ENCODE measurements around the gene DBN1. TPM values are rescaled to one million over a fixed set of nuclear protein-coding genes. Genes with fewer than 3 reads are reported as not detected.

The DBN1 gene
- total RNA-seq, 2 experiments from 2014 or later = 101 to 105 TPM

GRCh38 chr5:177476531-177477233 is 3.2 kb upstream of the DBN1 start:
- Mint-ChIP-seq H3K4me1 (ENCODE audit: low read depth) (peaks cover 56% of the 10 kb centered on the region), H3K36me3 (ENCODE audit: low read depth) (peaks cover 12% of the 10 kb centered on the region), H3K4me3 (peak overlapping the region; percentile 25), H3K27me3 (no peaks in the 10 kb centered on the region), H3K9me3 (no peaks in the 10 kb centered on the region), H3K27ac (peak overlapping the region; percentile 82)
- no peak for ATAC-seq
- ChIA-PET POLR2A (interaction anchor here (0.6 to 22.8 kb wide), 6 partner anchors 13 to 62 kb away, joined by 3 to 294 read pairs (median 4); partner anchors contain the start of genes PDLIM7 and PRR7), CTCF (interaction anchor here (0.8 to 6.5 kb wide), 10 partner anchors 12 to 167 kb away, joined by 3 to 48 read pairs (median 8); no protein-coding TSS in a partner anchor)
- peak; percentile 23 for DNase-seq
- TF ChIP-seq CTCF (IDR thresholded peaks at IDR 0.05) = no peak
- intact Hi-C loops (cut with micrococcal nuclease) = no loop called here

GRCh38 chr5:177475563-177476427 is 2.4 kb upstream of the DBN1 start:
- TF ChIP-seq CTCF (IDR thresholded peaks at IDR 0.05) = no peak
- peak overlapping the region; percentile 82 for H3K27ac Mint-ChIP-seq
- ATAC-seq (peak; percentile 8), DNase-seq (peak; percentile 67)
- POLR2A ChIA-PET = interaction anchor here (0.6 to 22.8 kb wide), 6 partner anchors 14 to 63 kb away, joined by 3 to 294 read pairs (median 4); partner anchors contain the start of genes PDLIM7 and PRR7
- no peaks in the 10 kb centered on the region for H3K9me3 Mint-ChIP-seq
- H3K4me3 Mint-ChIP-seq = peak overlapping the region; percentile 25
- peaks cover 65% of the 10 kb centered on the region for H3K4me1 Mint-ChIP-seq (ENCODE audit: low read depth)
- no peaks in the 10 kb centered on the region for H3K27me3 Mint-ChIP-seq
- intact Hi-C loops (cut with micrococcal nuclease) = no loop called here
- peaks cover 19% of the 10 kb centered on the region for H3K36me3 Mint-ChIP-seq (ENCODE audit: low read depth)
- CTCF ChIA-PET = interaction anchor here (1.0 to 6.5 kb wide), 10 partner anchors 13 to 166 kb away, joined by 4 to 48 read pairs (median 8); no protein-coding TSS in a partner anchor

GRCh38 chr5:177474846-177475562 is 1.6 kb upstream of the DBN1 start:
- ChIA-PET POLR2A (interaction anchor here (0.7 to 22.8 kb wide), 6 partner anchors 8 to 47 kb away, joined by 3 to 294 read pairs (median 4); partner anchors contain the start of genes PDLIM7 and PRR7), CTCF (interaction anchor here (0.5 to 6.5 kb wide), 8 partner anchors 18 to 84 kb away, joined by 3 to 48 read pairs (median 6); no protein-coding TSS in a partner anchor)
- H3K4me1 Mint-ChIP-seq (ENCODE audit: low read depth) = peaks cover 70% of the 10 kb centered on the region
- peaks cover 23% of the 10 kb centered on the region for H3K36me3 Mint-ChIP-seq (ENCODE audit: low read depth)
- no peaks in the 10 kb centered on the region for H3K9me3 Mint-ChIP-seq
- intact Hi-C loops (cut with micrococcal nuclease) = no loop called here
- TF ChIP-seq CTCF (IDR thresholded peaks at IDR 0.05) = no peak
- no peaks in the 10 kb centered on the region for H3K27me3 Mint-ChIP-seq
- H3K4me3 Mint-ChIP-seq = peak overlapping the region; percentile 61
- ATAC-seq (no peak), DNase-seq (peak; percentile 34)
- peak overlapping the region; percentile 82 for H3K27ac Mint-ChIP-seq

GRCh38 chr5:177474002-177474476 is 605 bp upstream of the DBN1 start:
- ATAC-seq (no peak), DNase-seq (no peak)
- Mint-ChIP-seq H3K9me3 (no peaks in the 10 kb centered on the region), H3K36me3 (ENCODE audit: low read depth) (peaks cover 26% of the 10 kb centered on the region), H3K4me3 (peak overlapping the region; percentile 61), H3K27ac (peak overlapping the region; percentile 56), H3K27me3 (no peaks in the 10 kb centered on the region), H3K4me1 (ENCODE audit: low read depth) (peaks cover 63% of the 10 kb centered on the region)
- intact Hi-C loops (cut with micrococcal nuclease) = no loop called here
- ChIA-PET POLR2A (interaction anchor here (1.4 to 22.8 kb wide), 5 partner anchors 9 to 112 kb away, joined by 3 to 294 read pairs (median 4); partner anchors contain the start of genes PDLIM7 and PRR7), CTCF (interaction anchor here (0.5 to 1.4 kb wide), 4 partner anchors 19 to 29 kb away, joined by 3 to 4 read pairs (median 4); no protein-coding TSS in a partner anchor)
- no peak for TF ChIP-seq CTCF (IDR thresholded peaks at IDR 0.05)

Data from activated CD8-positive, alpha-beta T cell treated with anti-CD3 and anti-CD28 coated beads for 36 hours (primary cell).